HepG2 (cell line): ENCODE results near the gene OR8B4. TPM values are rescaled to one million over a fixed set of nuclear protein-coding genes. Genes with fewer than 3 reads are reported as not detected.

Experiments used
- JARID2 ChIP-seq: sonication (generic); formaldehyde crosslinking; IDR thresholded peaks from 2 replicates; pipeline ENCODE4 v1.8.1; 2023; ENCODE audit warnings: missing genetic modification reagents, inconsistent platforms; ENCODE audit not compliant: insufficient replicate concordance
- PRMT3 ChIP-seq: sonication (generic); formaldehyde crosslinking; IDR thresholded peaks from 2 replicates; pipeline ENCODE4 v1.8.1; 2022; ENCODE audit warnings: low read depth, mild to moderate bottlenecking, moderate library complexity, missing genetic modification reagents, borderline replicate concordance
- ZNF251 ChIP-seq: sonication (generic); formaldehyde crosslinking; IDR thresholded peaks from 2 replicates; pipeline ENCODE4 v1.9.0; 2021; ENCODE audit warnings: mild to moderate bottlenecking, missing genetic modification reagents
- polyA plus RNA-seq, 8 experiments: library from polyadenylated mRNA; depleted of rRNA in 3 of 8; stranded (reverse) in 7 of 8; unstranded in 1 of 8; fragments of >200 nt; fragmentation: Illumina TruSeq in 4 of 8; extraction: Trizol in 4 of 8; gene quantifications; 2 replicates each; pipeline versions ENCODE4 v1.2.1 to v1.2.3, GENCODE V29; 2011 to 2016; ENCODE audit warnings: low read depth in 4 of 8, missing spikeins in 1 of 8, mixed read lengths in 1 of 8; ENCODE audit not compliant: insufficient read depth in 1 of 8
- total RNA-seq, 5 experiments: library from RNA; depleted of rRNA; stranded (reverse); fragments of >200 nt; fragmentation: Illumina TruSeq; extraction: Trizol; gene quantifications; 2 replicates each; pipeline ENCODE4 v1.2.3, GENCODE V29; 2016; ENCODE audit warnings: low read depth in 1 of 5
- TF ChIP-seq, protein P1 (sequence below): sonication (generic); formaldehyde crosslinking; IDR thresholded peaks from 2 replicates; pipeline ENCODE4 v1.4.0; 2020; ENCODE audit warnings: missing genetic modification reagents
- TF ChIP-seq, protein P2 (sequence below): IDR thresholded peaks from 2 replicates; pipeline ENCODE4 v1.6.1; 2016; ENCODE audit warnings: low read depth
- TF ChIP-seq, protein P3 (sequence below): sonication (generic); formaldehyde crosslinking; conservative IDR thresholded peaks from 2 replicates; pipeline ENCODE4 v1.8.1; 2023; ENCODE audit warnings: missing genetic modification reagents
- TF ChIP-seq, protein P4 (sequence below): IDR thresholded peaks from 2 replicates; pipeline ENCODE4 v1.6.1; 2018; ENCODE audit warnings: missing genetic modification reagents

The OR8B4 gene
- total and polyA plus RNA-seq, 2 of the 13 experiments (the other 11 are each of a cell fraction or from before 2014, with no cell fraction given) = not detected

DNA sequence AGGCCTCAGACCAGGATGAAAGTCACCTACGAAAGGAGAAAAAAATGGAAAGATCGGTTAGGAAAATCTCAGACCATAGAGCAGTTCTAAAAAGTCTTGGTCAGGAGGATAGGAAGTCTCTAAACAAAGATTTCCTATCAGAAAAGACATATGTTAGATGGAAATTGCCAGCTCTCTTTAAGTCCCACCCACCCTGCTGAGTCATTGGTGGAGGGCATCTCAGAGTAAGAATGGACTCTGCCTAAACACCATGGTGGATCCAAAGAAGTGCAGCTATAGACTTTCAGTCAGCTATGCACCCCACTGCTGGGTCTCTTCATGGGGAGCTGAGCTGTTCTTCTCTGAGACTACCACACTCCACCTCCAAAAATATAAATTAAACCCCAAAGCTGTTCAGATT lies 44.1 kb downstream of the OR8B4 start (continued):
- TF ChIP-seq, protein P1, sequence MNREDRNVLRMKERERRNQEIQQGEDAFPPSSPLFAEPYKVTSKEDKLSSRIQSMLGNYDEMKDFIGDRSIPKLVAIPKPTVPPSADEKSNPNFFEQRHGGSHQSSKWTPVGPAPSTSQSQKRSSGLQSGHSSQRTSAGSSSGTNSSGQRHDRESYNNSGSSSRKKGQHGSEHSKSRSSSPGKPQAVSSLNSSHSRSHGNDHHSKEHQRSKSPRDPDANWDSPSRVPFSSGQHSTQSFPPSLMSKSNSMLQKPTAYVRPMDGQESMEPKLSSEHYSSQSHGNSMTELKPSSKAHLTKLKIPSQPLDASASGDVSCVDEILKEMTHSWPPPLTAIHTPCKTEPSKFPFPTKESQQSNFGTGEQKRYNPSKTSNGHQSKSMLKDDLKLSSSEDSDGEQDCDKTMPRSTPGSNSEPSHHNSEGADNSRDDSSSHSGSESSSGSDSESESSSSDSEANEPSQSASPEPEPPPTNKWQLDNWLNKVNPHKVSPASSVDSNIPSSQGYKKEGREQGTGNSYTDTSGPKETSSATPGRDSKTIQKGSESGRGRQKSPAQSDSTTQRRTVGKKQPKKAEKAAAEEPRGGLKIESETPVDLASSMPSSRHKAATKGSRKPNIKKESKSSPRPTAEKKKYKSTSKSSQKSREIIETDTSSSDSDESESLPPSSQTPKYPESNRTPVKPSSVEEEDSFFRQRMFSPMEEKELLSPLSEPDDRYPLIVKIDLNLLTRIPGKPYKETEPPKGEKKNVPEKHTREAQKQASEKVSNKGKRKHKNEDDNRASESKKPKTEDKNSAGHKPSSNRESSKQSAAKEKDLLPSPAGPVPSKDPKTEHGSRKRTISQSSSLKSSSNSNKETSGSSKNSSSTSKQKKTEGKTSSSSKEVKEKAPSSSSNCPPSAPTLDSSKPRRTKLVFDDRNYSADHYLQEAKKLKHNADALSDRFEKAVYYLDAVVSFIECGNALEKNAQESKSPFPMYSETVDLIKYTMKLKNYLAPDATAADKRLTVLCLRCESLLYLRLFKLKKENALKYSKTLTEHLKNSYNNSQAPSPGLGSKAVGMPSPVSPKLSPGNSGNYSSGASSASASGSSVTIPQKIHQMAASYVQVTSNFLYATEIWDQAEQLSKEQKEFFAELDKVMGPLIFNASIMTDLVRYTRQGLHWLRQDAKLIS (CRISPR knock-in tag) = no peak
- TF ChIP-seq PRMT3 (CRISPR knock-in tag) = no peak
- no peak for TF ChIP-seq JARID2 (CRISPR knock-in tag)
- TF ChIP-seq, protein P2, sequence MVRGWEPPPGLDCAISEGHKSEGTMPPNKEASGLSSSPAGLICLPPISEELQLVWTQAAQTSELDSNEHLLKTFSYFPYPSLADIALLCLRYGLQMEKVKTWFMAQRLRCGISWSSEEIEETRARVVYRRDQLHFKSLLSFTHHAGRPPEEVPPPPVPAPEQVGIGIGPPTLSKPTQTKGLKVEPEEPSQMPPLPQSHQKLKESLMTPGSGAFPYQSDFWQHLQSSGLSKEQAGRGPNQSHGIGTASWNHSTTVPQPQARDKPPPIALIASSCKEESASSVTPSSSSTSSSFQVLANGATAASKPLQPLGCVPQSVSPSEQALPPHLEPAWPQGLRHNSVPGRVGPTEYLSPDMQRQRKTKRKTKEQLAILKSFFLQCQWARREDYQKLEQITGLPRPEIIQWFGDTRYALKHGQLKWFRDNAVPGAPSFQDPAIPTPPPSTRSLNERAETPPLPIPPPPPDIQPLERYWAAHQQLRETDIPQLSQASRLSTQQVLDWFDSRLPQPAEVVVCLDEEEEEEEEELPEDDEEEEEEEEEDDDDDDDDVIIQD (CRISPR knock-in tag) = no peak
- TF ChIP-seq, protein P3, sequence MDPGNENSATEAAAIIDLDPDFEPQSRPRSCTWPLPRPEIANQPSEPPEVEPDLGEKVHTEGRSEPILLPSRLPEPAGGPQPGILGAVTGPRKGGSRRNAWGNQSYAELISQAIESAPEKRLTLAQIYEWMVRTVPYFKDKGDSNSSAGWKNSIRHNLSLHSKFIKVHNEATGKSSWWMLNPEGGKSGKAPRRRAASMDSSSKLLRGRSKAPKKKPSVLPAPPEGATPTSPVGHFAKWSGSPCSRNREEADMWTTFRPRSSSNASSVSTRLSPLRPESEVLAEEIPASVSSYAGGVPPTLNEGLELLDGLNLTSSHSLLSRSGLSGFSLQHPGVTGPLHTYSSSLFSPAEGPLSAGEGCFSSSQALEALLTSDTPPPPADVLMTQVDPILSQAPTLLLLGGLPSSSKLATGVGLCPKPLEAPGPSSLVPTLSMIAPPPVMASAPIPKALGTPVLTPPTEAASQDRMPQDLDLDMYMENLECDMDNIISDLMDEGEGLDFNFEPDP (CRISPR knock-in tag) = no peak
- no peak for TF ChIP-seq ZNF251
- TF ChIP-seq, protein P4, sequence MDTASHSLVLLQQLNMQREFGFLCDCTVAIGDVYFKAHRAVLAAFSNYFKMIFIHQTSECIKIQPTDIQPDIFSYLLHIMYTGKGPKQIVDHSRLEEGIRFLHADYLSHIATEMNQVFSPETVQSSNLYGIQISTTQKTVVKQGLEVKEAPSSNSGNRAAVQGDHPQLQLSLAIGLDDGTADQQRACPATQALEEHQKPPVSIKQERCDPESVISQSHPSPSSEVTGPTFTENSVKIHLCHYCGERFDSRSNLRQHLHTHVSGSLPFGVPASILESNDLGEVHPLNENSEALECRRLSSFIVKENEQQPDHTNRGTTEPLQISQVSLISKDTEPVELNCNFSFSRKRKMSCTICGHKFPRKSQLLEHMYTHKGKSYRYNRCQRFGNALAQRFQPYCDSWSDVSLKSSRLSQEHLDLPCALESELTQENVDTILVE (CRISPR knock-in tag) = no peak
